ENCODE data around the gene MCF2.

DNA sequence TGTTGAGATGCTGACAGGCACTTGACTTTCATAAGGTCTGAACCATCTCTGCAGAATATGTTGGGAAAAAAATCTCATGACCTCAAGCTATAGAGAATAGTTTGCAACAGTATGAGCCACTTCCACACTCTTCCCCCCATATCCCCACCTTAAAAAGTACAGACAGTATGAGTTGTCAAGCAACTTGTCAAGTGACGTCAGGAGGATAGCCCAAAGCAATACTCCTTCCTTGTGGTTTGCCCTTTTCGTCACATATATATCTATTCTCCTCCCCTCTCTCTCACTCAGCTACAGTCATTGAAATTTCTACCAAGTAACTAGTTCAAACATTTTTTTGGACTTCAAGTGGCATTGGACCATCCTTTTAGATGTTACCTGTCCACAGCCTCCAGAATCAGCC, 67.7 kb downstream of the MCF2 start:
- TF ChIP-seq, protein P1, sequence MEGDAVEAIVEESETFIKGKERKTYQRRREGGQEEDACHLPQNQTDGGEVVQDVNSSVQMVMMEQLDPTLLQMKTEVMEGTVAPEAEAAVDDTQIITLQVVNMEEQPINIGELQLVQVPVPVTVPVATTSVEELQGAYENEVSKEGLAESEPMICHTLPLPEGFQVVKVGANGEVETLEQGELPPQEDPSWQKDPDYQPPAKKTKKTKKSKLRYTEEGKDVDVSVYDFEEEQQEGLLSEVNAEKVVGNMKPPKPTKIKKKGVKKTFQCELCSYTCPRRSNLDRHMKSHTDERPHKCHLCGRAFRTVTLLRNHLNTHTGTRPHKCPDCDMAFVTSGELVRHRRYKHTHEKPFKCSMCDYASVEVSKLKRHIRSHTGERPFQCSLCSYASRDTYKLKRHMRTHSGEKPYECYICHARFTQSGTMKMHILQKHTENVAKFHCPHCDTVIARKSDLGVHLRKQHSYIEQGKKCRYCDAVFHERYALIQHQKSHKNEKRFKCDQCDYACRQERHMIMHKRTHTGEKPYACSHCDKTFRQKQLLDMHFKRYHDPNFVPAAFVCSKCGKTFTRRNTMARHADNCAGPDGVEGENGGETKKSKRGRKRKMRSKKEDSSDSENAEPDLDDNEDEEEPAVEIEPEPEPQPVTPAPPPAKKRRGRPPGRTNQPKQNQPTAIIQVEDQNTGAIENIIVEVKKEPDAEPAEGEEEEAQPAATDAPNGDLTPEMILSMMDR (IDR thresholded peaks at IDR 0.05; ENCODE audit: low read depth, low read length, poor library complexity, severe bottlenecking), result no peak
- TF ChIP-seq EZH2phosphoT487 (IDR thresholded peaks at IDR 0.05; ENCODE audit: borderline replicate concordance, low read length), result no peak
